Right kidney (tissue), 1 donor: Measurements from ENCODE around the gene TXNRD1.
"Not testable (repeated sequence)": the region's sequence is repeated elsewhere in the genome, so short reads cannot be mapped to it uniquely, and the experiment has no call there.

Experiments used
- DNase-seq: peaks from one replicate; pipeline ENCODE4 v3.0.0-alpha.2; 2016

TXNRD1 gene

GRCh38 chr12:104372061-104372720 is 156.6 kb downstream of the TXNRD1 start:
- no peak for DNase-seq

DNA sequence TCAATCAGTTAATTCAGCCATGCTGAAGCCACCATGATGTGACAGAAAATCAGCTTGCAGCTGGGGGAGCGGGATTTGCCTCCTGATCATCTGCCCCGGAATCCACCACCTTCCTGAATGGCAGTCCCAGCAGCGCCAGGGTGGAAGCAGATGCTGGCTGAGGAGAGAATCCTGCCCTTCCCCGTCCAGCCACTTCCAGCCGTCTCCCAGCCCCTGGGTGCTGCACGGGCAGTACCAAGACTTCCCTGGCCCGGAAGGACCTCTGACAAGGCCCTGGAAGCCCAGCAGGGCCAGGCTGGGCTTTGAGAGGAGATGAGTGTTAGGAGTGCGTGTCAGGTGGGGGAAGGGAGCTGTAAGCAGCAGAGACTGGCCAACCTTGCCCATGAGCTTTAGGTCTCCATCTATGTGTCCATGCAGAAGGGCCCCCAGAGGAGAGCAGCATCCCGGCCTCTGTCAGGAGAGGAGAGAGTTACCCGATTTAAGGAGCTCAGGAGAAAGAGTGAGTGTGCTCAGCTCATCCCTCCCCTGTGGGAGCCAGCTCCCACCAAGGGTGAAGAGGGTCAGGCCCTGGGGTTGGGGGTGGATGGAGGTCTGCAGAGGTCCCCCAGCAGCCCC is 157.2 kb downstream of the TXNRD1 start:
- no peak for DNase-seq

GRCh38 chr12:104374071-104374470 is 158.5 kb downstream of the TXNRD1 start:
- no peak for DNase-seq

GRCh38 chr12:104374806-104375205 is 159.2 kb downstream of the TXNRD1 start:
- no peak for DNase-seq

- no peak for DNase-seq
These were observed 160.2 kb downstream of the TXNRD1 start for GRCh38 chr12:104375775-104376174.

DNA sequence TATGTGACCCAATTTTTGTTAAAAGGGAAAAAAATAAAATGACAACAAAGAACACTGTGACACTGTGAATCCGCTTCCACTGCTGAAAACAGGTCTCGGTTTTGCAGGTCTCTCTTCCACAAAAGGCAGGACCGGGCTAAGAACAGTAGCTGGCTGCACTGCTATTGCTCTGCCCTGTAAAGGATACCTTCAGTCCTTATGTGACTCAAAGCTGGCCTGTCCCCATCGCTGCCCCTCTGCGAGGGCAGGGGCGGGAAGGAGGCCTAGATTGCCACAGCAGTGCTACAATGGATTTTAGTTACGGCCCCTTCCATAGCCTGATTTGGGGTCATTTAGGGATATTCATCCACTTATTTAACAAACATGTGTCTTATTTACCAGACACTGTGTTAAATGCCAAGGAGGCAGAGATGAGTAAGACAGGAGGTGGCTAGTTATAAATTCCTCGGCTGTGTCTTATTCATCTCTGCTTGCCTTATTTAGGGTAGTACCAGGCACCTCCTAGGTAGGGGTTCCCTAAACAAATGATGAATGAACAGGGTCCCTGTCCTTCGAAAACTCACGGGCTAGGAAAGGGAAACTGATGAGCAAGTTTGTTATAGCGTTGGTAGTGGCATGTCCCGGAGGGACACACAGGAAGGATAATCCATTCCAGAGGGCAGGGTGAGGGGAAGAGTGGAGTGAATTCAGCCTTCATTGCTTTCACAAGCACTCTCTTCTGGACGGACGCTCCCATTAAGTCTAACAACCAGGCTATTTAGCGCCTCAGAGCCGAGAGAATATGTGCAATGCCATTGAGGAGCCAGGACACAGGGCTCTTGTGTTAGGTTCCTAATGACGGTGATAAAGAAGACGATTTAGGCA is 161.3 kb downstream of the TXNRD1 start:
- no peak for DNase-seq

DNA sequence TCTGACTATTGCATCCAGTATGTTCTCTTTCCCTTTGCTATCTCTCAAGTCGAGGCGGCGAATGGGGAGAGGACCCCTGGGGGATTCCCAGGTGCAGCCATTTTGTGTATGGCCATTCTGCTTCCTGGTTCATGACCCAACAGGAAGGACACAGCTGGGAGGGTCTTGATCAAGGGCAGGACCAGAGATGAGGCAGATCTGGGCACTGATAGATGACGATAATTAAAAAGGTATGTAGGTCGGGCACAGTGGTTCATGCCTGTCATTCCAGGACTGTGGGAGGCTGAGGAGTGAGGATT is 161.9 kb downstream of the TXNRD1 start:
- no peak for DNase-seq

DNA sequence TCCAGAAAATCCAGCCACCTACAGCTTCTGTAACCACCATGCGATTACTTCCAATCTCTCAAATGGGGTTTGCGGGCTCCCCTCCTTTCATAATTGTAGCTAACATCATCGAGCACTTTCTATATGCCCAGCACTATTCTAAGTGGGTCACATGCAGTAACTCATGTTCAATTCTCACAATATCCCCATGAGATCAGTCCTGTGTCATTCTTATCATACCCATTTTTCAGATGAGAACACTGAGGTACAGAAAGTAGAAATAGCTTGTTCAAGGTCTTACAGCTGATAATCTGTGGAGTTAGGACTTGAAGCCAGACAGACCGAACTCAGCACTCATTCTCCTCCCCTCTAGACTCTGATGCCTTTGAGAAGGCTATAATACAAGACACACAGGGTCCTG is 162.8 kb downstream of the TXNRD1 start:
- no peak for DNase-seq

- no peak for DNase-seq
These were observed 165.8 kb downstream of the TXNRD1 start for GRCh38 chr12:104381341-104381730.

DNA sequence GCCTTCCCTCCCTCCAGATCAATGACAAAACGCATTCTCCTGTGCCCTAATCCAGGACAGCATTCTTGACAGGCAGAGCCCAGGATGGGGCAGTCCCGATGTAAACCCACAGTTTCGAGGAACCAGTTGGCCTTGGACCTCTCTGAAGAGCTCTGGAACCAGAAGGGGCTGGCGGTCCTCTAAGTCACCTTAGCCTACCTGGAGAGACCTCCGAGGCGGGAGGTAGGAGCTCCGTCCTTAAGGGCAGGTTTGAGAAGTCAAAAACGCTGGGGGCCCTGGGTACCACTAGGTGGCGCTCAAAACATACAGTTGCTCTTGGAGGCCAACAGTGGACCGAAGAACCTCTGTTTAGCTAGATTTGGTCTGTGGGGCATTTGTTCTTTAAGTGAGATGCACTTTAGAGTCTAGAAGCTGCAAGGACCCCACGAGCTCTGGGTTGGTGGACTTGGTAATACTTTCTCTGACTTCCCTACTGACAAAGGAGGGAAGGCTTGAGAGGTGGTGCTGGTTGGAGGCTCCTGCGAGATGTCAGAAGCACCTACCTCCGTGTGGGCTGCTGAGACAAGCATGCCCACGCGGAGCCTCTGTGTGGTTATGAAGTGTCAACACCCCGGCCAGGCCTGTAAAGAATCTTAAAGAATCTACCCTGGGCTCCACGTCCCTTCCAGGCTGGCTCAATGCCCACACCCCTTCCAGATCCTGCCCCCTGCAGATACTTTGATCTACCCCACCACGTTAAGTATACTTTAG is 166.3 kb downstream of the TXNRD1 start:
- DNase-seq, result peak; percentile 56

DNA sequence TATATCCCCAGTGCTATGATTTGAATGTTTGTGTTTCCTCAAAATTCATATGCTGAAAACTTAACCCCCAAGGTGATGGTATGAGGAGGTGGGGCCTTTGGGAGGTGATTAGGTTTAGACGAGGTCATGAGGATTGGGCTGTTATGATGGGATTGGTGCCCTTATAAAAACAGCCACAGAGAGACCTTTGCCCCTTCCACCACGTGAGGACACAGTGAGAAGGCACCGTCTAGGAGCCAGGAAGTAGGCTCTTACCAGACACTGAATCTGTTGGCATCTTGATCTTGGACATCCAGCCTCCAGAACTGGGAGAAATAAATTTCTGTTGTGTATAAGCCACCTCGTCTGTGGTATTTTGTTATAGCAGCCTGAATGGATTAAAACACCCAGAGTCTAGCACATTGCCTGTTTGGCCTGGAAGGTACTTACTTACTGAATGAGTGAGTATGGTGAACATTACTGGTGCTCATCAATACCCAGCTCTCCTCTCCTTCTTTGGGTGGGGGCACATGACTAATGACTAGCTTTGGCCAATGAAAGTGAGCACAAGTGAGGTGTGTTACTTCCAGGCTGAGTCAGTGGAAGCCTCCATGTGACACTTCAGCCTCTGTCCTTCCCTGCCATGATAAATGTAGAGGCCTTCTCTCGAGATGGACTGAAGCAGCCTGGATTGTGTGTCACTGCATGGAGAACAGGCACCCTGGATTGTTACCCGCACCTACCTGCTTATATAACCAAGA is 168.7 kb downstream of the TXNRD1 start:
- DNase-seq, result no peak

DNA sequence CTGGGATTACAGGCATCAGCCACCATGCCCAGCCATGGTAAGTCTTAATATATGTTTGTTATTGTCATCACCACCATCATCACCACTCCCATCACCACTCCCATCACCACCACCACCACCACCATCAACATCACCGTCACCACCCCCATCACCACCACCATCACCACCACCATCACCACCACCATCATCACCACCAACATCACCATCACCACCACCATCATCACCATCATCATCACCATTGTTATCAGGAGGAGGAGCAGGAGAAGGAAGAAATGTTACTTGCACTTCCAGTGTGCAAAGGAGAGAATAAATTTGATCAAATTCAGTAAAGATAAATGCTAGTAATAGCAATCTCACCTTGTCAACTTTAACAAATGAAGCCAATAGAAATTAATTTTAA is 169.9 kb downstream of the TXNRD1 start:
- DNase-seq, result no peak

GRCh38 chr12:104386461-104386860 is 170.9 kb downstream of the TXNRD1 start:
- no peak for DNase-seq

DNA sequence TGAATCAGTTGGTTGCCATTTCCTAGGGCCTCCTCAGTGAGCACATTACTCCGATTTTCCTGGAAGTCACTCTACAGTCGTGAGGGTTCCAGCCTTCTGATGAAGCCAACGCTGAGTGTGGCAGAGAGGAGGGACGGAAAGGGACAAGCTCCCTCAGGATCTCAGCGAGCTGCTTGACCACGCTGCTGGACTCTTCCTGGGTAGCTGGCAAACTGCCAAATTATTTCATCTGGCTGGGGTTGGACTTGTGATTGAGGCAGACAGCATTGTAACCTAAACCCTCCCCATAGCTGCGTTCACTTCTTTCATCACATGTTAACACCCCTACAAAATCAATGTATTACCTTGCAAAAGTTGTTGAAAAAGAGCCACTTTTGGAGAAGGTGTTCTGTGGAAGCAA is 171.6 kb downstream of the TXNRD1 start:
- DNase-seq, result no peak

DNA sequence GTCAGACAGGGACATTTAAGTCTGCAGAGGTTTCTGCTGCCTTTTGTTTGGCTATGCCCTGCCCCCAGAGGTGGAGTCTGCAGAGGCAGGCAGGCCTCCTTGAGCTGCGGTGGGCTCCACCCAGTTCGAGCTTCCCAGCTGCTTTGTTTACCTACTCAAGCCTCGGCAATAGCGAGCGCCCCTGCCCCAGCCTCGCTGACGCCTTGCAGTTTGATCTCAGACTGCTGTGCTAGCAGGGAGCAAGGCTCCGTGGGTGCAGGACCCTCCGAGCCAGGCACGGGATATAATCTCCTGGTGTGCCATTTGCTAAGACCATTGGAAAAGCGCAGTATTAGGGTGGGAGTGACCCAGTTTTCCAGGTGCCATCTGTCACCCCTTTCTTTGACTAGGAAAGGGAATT is 178.5 kb downstream of the TXNRD1 start:
- DNase-seq, result not testable (repeated sequence)
